HepG2 (cell line): Measurements from ENCODE around the gene SLC25A28. TPM values are rescaled to one million over a fixed set of nuclear protein-coding genes. Genes with fewer than 3 reads are reported as not detected.

ENCODE experiments used
- BATF2 ChIP-seq: sonication (generic); formaldehyde crosslinking; IDR thresholded peaks from 2 replicates; pipeline ENCODE4 v1.8.0; 2022; ENCODE audit warnings: mild to moderate bottlenecking, missing genetic modification reagents, moderate library complexity
- FOSL2 ChIP-seq: sonication (generic); formaldehyde crosslinking; IDR thresholded peaks from 2 replicates; pipeline ENCODE4 v1.4.0; 2020; ENCODE audit warnings: missing genetic modification reagents
- HNRNPK ChIP-seq: fragments of 200-400 bp; formaldehyde crosslinking; IDR thresholded peaks from 2 replicates; pipeline ENCODE4 v1.6.1; 2018; ENCODE audit warnings: low read length, low read depth, moderate library complexity, mild to moderate bottlenecking; ENCODE audit not compliant: poor library complexity, severe bottlenecking
- KAT7 ChIP-seq: IDR thresholded peaks from 2 replicates; pipeline ENCODE4 v1.6.1; 2018; ENCODE audit warnings: borderline replicate concordance, missing compliant biosample characterization
- MNT ChIP-seq: fragments of 450-650 bp; IDR thresholded peaks from 2 replicates; pipeline ENCODE4 v1.6.1; 2016
- NCOA2 ChIP-seq: sonication (generic); formaldehyde crosslinking; IDR thresholded peaks from 2 replicates; pipeline ENCODE4 v1.8.0; 2022; ENCODE audit warnings: inconsistent platforms
- NFKB2 ChIP-seq: sonication (generic); formaldehyde crosslinking; IDR thresholded peaks from 2 replicates; pipeline ENCODE4 v1.4.0; 2020; ENCODE audit warnings: missing genetic modification reagents, borderline replicate concordance
- SP5 ChIP-seq: IDR thresholded peaks from 2 replicates; pipeline ENCODE4 v1.6.1; 2016; ENCODE audit warnings: low read depth, borderline replicate concordance
- STAT6 ChIP-seq: sonication (generic); formaldehyde crosslinking; IDR thresholded peaks from 2 replicates; pipeline ENCODE4 v1.4.0; 2020; ENCODE audit warnings: missing genetic modification reagents, mild to moderate bottlenecking, borderline replicate concordance
- ZFP36L1 ChIP-seq: sonication (generic); formaldehyde crosslinking; IDR thresholded peaks from 2 replicates; pipeline ENCODE4 v1.8.0; 2022; ENCODE audit warnings: mild to moderate bottlenecking, missing genetic modification reagents, moderate library complexity
- ZFP37 ChIP-seq: sonication (generic); formaldehyde crosslinking; IDR thresholded peaks from 2 replicates; pipeline ENCODE4 v1.4.0; 2020; ENCODE audit warnings: missing genetic modification reagents, borderline replicate concordance
- ZNF260 ChIP-seq: sonication (generic); formaldehyde crosslinking; IDR thresholded peaks from 2 replicates; pipeline ENCODE4 v1.4.0; 2020; ENCODE audit warnings: missing genetic modification reagents, low read depth, mild to moderate bottlenecking, borderline replicate concordance
- ZNF556 ChIP-seq: sonication (generic); formaldehyde crosslinking; IDR thresholded peaks from 2 replicates; pipeline ENCODE4 v1.4.0; 2020; ENCODE audit warnings: mild to moderate bottlenecking, missing genetic modification reagents, borderline replicate concordance
- ZNF670 ChIP-seq: sonication (generic); formaldehyde crosslinking; IDR thresholded peaks from 2 replicates; pipeline ENCODE4 v1.8.0; 2022; ENCODE audit warnings: mild to moderate bottlenecking, missing genetic modification reagents, borderline replicate concordance
- ZNF772 ChIP-seq: sonication (generic); formaldehyde crosslinking; IDR thresholded peaks from 2 replicates; pipeline ENCODE4 v1.5.0; 2020; ENCODE audit warnings: mild to moderate bottlenecking, missing genetic modification reagents
- polyA plus RNA-seq, 8 experiments: library from polyadenylated mRNA; depleted of rRNA in 3 of 8; stranded (reverse) in 7 of 8; unstranded in 1 of 8; fragments of >200 nt; fragmentation: Illumina TruSeq in 4 of 8; extraction: Trizol in 4 of 8; gene quantifications; 2 replicates each; pipeline versions ENCODE4 v1.2.1 to v1.2.3, GENCODE V29; 2011 to 2016; ENCODE audit warnings: low read depth in 4 of 8, missing spikeins in 1 of 8, mixed read lengths in 1 of 8; ENCODE audit not compliant: insufficient read depth in 1 of 8
- total RNA-seq, 5 experiments: library from RNA; depleted of rRNA; stranded (reverse); fragments of >200 nt; fragmentation: Illumina TruSeq; extraction: Trizol; gene quantifications; 2 replicates each; pipeline ENCODE4 v1.2.3, GENCODE V29; 2016; ENCODE audit warnings: low read depth in 1 of 5
- TF ChIP-seq, protein P1 (sequence below): sonication (generic); formaldehyde crosslinking; IDR thresholded peaks from 2 replicates; pipeline ENCODE4 v1.4.0; 2020; ENCODE audit warnings: missing genetic modification reagents, borderline replicate concordance
- TF ChIP-seq, protein P2 (sequence below): sonication (generic); formaldehyde crosslinking; IDR thresholded peaks from 2 replicates; pipeline ENCODE4 v1.4.0; 2020; ENCODE audit warnings: mild to moderate bottlenecking, missing genetic modification reagents

Gene SLC25A28
- total and polyA plus RNA-seq, 2 of the 13 experiments (the other 11 are each of a cell fraction or from before 2014, with no cell fraction given), result 15.2 to 41.0 TPM

DNA sequence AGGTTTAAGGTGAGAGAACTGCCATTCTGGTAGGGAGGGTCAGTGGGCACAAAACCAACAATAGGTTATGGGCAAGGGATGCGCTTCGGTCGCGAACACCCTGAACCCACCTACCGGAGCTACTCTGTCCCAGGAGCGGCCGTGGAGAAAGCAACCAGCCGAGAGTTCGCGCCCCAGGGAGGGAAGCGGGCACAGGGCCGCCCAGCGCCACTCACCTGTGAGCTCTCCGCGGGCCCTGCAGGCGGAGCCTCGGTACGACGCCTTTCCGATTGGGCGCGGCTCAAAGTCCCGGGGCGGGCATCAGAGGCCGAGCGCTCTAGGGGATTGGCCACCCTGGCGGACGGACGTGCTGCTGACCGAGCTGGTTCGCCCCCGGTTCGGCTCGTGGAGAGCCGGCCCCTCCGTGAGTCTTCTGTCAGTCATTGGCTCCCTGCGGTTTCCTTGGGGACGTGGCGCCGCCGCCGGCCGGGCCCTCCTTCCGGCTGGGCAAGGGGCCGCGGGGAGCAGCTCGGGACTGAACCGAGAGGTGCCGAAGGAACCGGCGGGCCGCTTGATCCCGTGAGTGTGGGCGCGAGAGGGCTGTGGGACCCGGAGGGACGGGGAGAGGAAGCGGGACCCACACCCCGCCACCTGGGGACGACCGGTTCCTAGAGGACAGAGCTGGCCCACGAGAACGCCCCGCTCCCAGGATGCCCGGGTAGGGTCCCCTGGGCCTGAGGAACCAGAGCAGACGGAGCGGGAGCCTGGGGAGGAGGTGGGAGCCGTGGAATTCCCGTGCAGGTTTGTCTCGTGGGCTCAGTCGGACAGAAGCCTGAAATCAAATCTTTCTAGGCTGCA is 39.0 kb upstream of the SLC25A28 start, which contains the start of gene ENTPD7 (continued):
- 0 out of 2 replicates have a peak, but pooled peaks have one; percentile 3 for TF ChIP-seq FOSL2
- TF ChIP-seq ZFP37 (CRISPR knock-in tag), result 0 out of 2 replicates have a peak, but pooled peaks have one; percentile 31
- 0 out of 2 replicates have a peak, but pooled peaks have one; percentile 50 for TF ChIP-seq ZNF670 (CRISPR knock-in tag)
- peak; percentile 47; the same call in 1 of the 2 replicates for TF ChIP-seq ZFP36L1 (CRISPR knock-in tag)
- TF ChIP-seq ZNF772, result peak; percentile 19; the same call in 1 of the 2 replicates
- TF ChIP-seq, protein P1, sequence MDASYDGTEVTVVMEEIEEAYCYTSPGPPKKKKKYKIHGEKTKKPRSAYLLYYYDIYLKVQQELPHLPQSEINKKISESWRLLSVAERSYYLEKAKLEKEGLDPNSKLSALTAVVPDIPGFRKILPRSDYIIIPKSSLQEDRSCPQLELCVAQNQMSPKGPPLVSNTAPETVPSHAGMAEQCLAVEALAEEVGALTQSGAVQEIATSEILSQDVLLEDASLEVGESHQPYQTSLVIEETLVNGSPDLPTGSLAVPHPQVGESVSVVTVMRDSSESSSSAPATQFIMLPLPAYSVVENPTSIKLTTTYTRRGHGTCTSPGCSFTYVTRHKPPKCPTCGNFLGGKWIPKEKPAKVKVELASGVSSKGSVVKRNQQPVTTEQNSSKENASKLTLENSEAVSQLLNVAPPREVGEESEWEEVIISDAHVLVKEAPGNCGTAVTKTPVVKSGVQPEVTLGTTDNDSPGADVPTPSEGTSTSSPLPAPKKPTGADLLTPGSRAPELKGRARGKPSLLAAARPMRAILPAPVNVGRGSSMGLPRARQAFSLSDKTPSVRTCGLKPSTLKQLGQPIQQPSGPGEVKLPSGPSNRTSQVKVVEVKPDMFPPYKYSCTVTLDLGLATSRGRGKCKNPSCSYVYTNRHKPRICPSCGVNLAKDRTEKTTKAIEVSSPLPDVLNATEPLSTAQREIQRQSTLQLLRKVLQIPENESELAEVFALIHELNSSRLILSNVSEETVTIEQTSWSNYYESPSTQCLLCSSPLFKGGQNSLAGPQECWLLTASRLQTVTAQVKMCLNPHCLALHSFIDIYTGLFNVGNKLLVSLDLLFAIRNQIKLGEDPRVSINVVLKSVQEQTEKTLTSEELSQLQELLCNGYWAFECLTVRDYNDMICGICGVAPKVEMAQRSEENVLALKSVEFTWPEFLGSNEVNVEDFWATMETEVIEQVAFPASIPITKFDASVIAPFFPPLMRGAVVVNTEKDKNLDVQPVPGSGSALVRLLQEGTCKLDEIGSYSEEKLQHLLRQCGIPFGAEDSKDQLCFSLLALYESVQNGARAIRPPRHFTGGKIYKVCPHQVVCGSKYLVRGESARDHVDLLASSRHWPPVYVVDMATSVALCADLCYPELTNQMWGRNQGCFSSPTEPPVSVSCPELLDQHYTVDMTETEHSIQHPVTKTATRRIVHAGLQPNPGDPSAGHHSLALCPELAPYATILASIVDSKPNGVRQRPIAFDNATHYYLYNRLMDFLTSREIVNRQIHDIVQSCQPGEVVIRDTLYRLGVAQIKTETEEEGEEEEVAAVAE, result peak; percentile 38; the same call in 1 of the 2 replicates
- peak; percentile 90; the same call in 1 of the 2 replicates for TF ChIP-seq KAT7 (CRISPR knock-in tag)
- TF ChIP-seq SP5 (CRISPR knock-in tag), result no peak
- TF ChIP-seq, protein P2, sequence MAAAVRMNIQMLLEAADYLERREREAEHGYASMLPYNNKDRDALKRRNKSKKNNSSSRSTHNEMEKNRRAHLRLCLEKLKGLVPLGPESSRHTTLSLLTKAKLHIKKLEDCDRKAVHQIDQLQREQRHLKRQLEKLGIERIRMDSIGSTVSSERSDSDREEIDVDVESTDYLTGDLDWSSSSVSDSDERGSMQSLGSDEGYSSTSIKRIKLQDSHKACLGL (CRISPR knock-in tag), result peak; percentile 58
- TF ChIP-seq STAT6 (CRISPR knock-in tag), result peak; percentile 72; the same call in 1 of the 2 replicates
- no peak for TF ChIP-seq NCOA2 (CRISPR knock-in tag)
- peak; percentile 34; the same call in 1 of the 2 replicates for TF ChIP-seq NFKB2 (CRISPR knock-in tag)
- TF ChIP-seq HNRNPK, result peak; percentile 62
- peak; percentile 71 for TF ChIP-seq MNT
- 0 out of 2 replicates have a peak, but pooled peaks have one; percentile 56 for TF ChIP-seq ZNF556 (CRISPR knock-in tag)
- no peak for TF ChIP-seq BATF2 (CRISPR knock-in tag)
- no peak for TF ChIP-seq ZNF260 (CRISPR knock-in tag)
